DND-41 (cell line): ENCODE results near the gene ESF1.

ENCODE experiments used
- ATAC-seq: fragments of 200-7000 bp; cut with Tn5 transposase; 3 replicates; pipeline ENCODE4 v1.9.1; 2021; ENCODE audit warnings: low read depth; ENCODE audit not compliant: insufficient read depth
- DNase-seq: peaks from one replicate; pipeline ENCODE4 v3.0.0-alpha.2; 2020
- H2AFZ ChIP-seq: 2 replicates; pipeline ENCODE4 v1.6.0; 2012; ENCODE audit warnings: low read depth, low read length
- H3K27ac ChIP-seq: 2 replicates; pipeline ENCODE4 v1.5.1; 2012; ENCODE audit warnings: low read length, inconsistent platforms
- H3K27me3 ChIP-seq: fragments of 200-600 bp; sonication (generic); 2 replicates; pipeline ENCODE4 v1.6.0; 2012; ENCODE audit warnings: low read length, mild to moderate bottlenecking, inconsistent platforms; ENCODE audit not compliant: insufficient read depth, poor library complexity
- H3K36me3 ChIP-seq: 2 replicates; pipeline ENCODE4 v1.5.1; 2012; ENCODE audit warnings: low read length, inconsistent platforms; ENCODE audit not compliant: insufficient read depth
- H3K4me1 ChIP-seq: 2 replicates; pipeline ENCODE4 v1.5.1; 2012; ENCODE audit warnings: mild to moderate bottlenecking, low read length; ENCODE audit not compliant: insufficient read depth
- H3K4me2 ChIP-seq: 2 replicates; pipeline ENCODE4 v1.6.0; 2012; ENCODE audit warnings: mild to moderate bottlenecking, moderate library complexity, low read length, inconsistent platforms; ENCODE audit not compliant: insufficient read depth
- H3K4me3 ChIP-seq, 2 experiments: fragments of 200-600 bp in 1 of 2; shearing (Covaris generic) in 1 of 2; 2 replicates each; pipeline ENCODE4 v1.5.1; 2012 to 2016; ENCODE audit warnings: inconsistent platforms in 2 of 2, low read length in 2 of 2, mild to moderate bottlenecking in 2 of 2, low read depth in 1 of 2, moderate library complexity in 1 of 2
- H3K79me2 ChIP-seq: 2 replicates; pipeline ENCODE4 v1.6.0; 2012; ENCODE audit warnings: low read length, inconsistent platforms; ENCODE audit not compliant: insufficient read depth
- H3K9ac ChIP-seq: 2 replicates; pipeline ENCODE4 v1.6.0; 2012; ENCODE audit warnings: low read depth, mild to moderate bottlenecking, inconsistent platforms, low read length, moderate library complexity
- H3K9me3 ChIP-seq: 2 replicates; pipeline ENCODE4 v1.5.1; 2012; ENCODE audit warnings: low read length, moderate library complexity, mild to moderate bottlenecking, inconsistent platforms; ENCODE audit not compliant: insufficient read depth, severe bottlenecking
- H4K20me1 ChIP-seq: 2 replicates; pipeline ENCODE4 v1.6.0; 2012; ENCODE audit warnings: low read length; ENCODE audit not compliant: insufficient read depth
- EZH2 ChIP-seq: IDR thresholded peaks from 3 replicates; pipeline ENCODE4 v1.6.1; 2012; ENCODE audit warnings: borderline replicate concordance, low read depth, mild to moderate bottlenecking, moderate library complexity, low read length, inconsistent platforms; ENCODE audit not compliant: severe bottlenecking
- TF ChIP-seq, protein P1 (sequence below): IDR thresholded peaks from 2 replicates; pipeline ENCODE4 v1.5.1; 2012; ENCODE audit warnings: borderline replicate concordance, low read length, moderate library complexity, mild to moderate bottlenecking; ENCODE audit not compliant: poor library complexity, severe bottlenecking; ENCODE audit errors: extremely low read depth

Gene ESF1, protein sequence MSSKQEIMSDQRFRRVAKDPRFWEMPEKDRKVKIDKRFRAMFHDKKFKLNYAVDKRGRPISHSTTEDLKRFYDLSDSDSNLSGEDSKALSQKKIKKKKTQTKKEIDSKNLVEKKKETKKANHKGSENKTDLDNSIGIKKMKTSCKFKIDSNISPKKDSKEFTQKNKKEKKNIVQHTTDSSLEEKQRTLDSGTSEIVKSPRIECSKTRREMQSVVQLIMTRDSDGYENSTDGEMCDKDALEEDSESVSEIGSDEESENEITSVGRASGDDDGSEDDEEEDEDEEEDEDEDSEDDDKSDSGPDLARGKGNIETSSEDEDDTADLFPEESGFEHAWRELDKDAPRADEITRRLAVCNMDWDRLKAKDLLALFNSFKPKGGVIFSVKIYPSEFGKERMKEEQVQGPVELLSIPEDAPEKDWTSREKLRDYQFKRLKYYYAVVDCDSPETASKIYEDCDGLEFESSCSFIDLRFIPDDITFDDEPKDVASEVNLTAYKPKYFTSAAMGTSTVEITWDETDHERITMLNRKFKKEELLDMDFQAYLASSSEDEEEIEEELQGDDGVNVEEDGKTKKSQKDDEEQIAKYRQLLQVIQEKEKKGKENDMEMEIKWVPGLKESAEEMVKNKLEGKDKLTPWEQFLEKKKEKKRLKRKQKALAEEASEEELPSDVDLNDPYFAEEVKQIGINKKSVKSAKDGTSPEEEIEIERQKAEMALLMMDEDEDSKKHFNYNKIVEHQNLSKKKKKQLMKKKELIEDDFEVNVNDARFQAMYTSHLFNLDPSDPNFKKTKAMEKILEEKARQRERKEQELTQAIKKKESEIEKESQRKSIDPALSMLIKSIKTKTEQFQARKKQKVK

DNA sequence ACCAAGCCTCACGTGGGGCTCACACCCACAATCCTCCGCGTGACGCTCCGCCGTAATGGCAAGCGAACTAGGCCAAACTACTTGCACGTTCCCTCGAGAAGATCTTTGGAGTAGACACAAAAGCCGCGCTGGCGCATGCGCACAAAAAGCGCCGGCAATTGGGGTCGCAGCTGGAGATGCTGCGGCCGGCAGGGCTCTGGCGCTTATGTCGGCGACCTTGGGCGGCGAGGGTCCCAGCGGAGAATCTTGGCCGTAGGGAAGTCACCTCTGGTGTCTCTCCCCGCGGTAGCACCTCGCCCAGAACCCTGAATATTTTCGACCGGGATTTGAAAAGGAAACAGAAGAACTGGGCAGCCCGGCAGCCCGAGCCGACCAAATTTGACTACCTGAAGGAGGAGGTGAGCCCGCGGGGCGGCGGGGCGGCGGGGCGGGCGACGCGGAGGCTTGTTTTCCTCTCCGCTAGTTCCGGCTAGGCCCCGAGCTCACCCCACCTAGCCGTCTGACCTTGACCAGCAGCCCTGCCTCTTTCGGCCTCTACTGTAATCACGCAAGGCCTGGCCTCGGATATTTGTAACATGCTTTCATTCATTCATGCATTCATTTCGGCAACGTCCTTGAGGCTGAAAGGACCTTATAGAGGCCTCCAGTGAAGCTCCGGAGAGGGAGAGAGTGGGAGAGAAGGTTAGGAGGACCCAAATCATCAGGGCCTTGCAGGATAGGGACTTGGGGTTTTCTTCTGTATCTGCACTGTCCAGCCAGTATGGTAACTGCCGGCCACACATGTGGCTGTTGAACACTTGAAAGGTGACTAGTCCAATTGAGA is at the start of gene ESF1, which contains the start of gene NDUFAF5:
TSS of gene ESF1 (minus strand) at position 27 of the 823 bp plus-strand sequence. CDS start 1,779 bp downstream, outside the sequence.
TSS of gene NDUFAF5 (plus strand) at position 136 of the 823 bp plus-strand sequence. CDS start at position 177, 41 bp downstream.
- peaks cover 99% of the 10 kb centered on the region for H3K79me2 ChIP-seq
- peak within 1 kb of the TSS; percentile 90 for H3K27ac ChIP-seq
- H3K36me3 ChIP-seq: peaks cover 75% of the 10 kb centered on the region
- H3K4me1 ChIP-seq: peaks cover 70% of the 10 kb centered on the region
- H3K4me3 ChIP-seq: peak within 1 kb of the TSS; percentile 92 to 96
- DNase-seq (peak; percentile 98), ATAC-seq (peak; percentile 85)
- H3K27me3 ChIP-seq: no peaks in the 10 kb centered on the region
- H3K4me2 ChIP-seq: peak within 1 kb of the TSS; percentile 76
- H4K20me1 ChIP-seq: peaks cover 17% of the 10 kb centered on the region; the same call in 1 of the 2 replicates
- no peaks in the 10 kb centered on the region for H3K9me3 ChIP-seq
- H2AFZ ChIP-seq: peak within 1 kb of the TSS; percentile 86
- H3K9ac ChIP-seq: peak within 1 kb of the TSS; percentile 80
- TF ChIP-seq EZH2: no peak
- TF ChIP-seq, protein P1, sequence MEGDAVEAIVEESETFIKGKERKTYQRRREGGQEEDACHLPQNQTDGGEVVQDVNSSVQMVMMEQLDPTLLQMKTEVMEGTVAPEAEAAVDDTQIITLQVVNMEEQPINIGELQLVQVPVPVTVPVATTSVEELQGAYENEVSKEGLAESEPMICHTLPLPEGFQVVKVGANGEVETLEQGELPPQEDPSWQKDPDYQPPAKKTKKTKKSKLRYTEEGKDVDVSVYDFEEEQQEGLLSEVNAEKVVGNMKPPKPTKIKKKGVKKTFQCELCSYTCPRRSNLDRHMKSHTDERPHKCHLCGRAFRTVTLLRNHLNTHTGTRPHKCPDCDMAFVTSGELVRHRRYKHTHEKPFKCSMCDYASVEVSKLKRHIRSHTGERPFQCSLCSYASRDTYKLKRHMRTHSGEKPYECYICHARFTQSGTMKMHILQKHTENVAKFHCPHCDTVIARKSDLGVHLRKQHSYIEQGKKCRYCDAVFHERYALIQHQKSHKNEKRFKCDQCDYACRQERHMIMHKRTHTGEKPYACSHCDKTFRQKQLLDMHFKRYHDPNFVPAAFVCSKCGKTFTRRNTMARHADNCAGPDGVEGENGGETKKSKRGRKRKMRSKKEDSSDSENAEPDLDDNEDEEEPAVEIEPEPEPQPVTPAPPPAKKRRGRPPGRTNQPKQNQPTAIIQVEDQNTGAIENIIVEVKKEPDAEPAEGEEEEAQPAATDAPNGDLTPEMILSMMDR: no peak

GRCh38 chr20:13831476-13831875 is 46.8 kb upstream of the ESF1 start:
- Histone ChIP-seq H2AFZ (no peak overlapping the region), H3K27ac (no peak overlapping the region), H4K20me1 (no peaks in the 10 kb centered on the region), H3K4me1 (no peaks in the 10 kb centered on the region), H3K79me2 (no peaks in the 10 kb centered on the region), H3K36me3 (no peaks in the 10 kb centered on the region), H3K4me3 (no peak overlapping the region), H3K9ac (no peak overlapping the region), H3K9me3 (no peaks in the 10 kb centered on the region), H3K4me2 (no peak overlapping the region), H3K27me3 (peaks cover 4% of the 10 kb centered on the region)
- TF ChIP-seq EZH2: no peak
- TF ChIP-seq, protein P1: no peak
- DNase-seq: no peak
- ATAC-seq: no peak

- DNase-seq: no peak
- TF ChIP-seq, protein P1: no peak
- TF ChIP-seq EZH2: no peak
- Histone ChIP-seq H3K4me2 (no peak overlapping the region), H2AFZ (no peak overlapping the region), H4K20me1 (no peaks in the 10 kb centered on the region), H3K36me3 (no peaks in the 10 kb centered on the region), H3K9ac (no peak overlapping the region), H3K9me3 (no peaks in the 10 kb centered on the region), H3K79me2 (no peaks in the 10 kb centered on the region), H3K27me3 (peaks cover 4% of the 10 kb centered on the region), H3K27ac (no peak overlapping the region), H3K4me1 (no peaks in the 10 kb centered on the region), H3K4me3 (no peak overlapping the region)
- ATAC-seq: no peak
Observed at GRCh38 chr20:13825465-13825864, 40.7 kb upstream of the ESF1 start.
